GM21447 (cell line): ENCODE results near the gene IL13RA1.
"Not testable (repeated sequence)": the region's sequence is repeated elsewhere in the genome, so short reads cannot be mapped to it uniquely, and the experiment has no call there.

Experiments used
- ATAC-seq: cut with Tn5 transposase; IDR thresholded peaks from one replicate; pipeline ENCODE4 v1.9.1; 2021; ENCODE audit not compliant: unreplicated experiment

The IL13RA1 gene

DNA sequence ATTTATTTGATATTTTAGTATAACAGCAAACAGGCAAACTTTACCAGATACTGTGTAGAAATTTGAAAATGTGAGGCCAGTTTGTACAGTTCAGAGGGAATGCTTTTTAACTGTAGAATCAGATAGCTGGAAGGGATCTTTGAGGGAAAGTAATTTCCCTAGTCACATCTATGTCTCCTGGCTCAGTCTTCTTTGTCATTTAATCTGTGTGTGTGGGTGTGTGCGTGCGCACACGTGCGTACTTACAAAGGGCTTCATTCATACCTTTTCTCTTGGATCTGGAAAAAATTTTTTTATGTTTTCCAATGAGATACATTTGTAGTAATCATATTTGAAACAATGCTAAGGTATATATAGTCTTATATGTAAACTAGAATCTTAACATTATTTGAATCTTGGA lies 44.6 kb downstream of the IL13RA1 start:
- ATAC-seq = no peak

DNA sequence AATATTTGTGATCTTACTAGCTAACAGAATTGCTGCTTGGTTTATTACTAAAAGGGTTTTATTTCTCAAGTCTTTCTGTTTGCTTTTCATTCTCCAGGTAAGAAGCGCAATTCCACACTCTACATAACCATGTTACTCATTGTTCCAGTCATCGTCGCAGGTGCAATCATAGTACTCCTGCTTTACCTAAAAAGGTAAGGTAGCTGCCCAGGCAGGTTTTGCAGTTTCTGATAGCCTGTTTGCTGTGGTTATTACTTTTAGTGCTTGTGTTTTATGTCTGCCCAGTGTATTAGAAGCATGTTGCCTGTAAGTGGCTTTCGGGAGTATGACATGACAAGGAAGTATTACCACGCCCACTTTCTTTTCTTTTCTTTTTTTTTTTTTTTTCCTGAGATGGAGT lies 46.4 kb downstream of the IL13RA1 start:
- ATAC-seq = no peak

DNA sequence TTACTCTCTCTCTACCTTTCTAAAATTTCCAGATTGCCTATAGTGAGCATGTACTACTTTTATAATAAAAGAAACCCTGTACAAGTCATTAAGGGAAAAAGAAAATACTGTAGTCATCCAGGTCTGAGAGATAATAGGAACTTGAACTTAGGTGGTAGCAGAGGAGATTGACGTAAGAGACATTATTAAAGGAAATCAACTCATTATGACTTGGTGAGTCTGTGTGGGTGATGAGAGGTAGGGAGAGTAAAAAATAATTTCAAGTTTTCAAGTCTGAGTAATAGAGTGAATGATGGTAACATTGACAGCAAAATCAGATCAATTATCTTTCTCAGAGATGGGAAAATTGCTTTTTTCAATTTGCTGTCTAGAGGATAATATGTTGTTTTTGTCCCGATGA lies 52.2 kb downstream of the IL13RA1 start:
- ATAC-seq = no peak

DNA sequence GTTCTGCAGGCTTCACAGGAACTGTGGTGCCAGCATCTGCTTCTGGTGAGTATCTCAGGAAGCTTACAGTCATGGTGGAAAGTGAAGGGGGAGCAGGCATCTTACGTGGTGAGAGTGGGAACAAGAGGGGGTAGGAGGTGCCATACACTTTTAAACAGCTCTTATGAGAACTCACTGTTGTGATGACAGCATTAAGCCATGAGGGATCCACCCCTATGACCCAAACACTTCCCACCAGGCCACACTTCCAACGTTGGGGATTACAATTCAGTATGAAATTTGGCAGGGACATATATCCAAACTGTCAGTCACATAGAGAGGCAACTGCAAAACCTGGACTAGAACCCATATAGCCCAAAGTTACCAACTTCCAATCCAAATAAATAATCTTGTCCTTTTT lies 53.1 kb downstream of the IL13RA1 start:
- no peak for ATAC-seq

DNA sequence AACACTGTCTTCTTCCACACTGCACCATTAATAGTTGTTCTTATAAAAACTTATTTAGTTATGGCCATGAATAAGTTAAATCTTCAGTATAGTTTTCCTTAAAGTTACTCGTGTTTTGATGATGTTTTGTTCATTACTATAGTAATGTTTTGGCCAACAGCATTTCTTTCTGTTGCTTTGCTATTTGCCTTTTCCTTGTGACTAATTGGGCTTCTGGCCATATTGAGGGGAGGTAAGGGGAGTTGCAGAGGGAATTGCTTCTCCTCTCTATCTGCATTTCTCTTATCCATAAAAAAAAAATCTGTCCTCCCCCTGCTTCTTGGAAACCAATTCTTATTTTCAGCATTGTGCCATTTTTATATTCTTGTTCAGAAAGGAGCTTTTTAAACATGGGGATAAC lies 53.5 kb downstream of the IL13RA1 start:
- no peak for ATAC-seq

DNA sequence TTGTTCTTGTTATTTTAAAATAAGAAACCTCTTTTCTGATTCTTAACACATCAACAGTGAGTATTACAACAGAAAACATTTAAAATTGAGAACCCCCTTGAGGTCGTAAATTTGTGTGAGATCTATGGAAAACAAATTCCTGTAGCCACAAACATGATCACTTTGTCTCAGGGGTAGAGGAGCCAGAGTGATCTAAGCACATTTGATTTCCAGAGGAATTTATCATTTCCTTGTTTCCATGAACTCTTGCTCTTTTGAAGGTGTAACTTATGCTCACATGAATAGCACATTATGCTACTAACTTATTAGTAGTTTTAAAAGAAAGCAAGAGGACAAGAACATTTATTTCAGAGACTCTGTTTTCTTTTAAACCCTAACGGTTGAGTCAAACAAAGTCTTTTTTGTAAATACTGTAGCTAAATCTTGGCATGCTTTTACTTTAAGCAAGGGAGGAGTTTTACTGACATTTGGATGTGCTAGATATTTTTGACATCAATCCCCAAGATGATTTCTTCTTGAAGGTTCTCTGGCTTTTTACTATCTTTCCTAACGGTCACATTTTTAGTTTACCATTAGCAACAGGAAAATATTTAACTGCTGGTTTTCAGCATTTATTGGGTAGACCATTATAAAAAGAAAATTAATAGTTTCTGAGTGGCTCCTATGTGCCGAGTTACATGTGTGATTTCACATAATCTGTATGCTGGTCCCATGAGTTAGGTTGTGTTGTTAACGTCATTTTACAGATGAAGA lies 68.3 kb downstream of the IL13RA1 start:
- ATAC-seq = no peak

DNA sequence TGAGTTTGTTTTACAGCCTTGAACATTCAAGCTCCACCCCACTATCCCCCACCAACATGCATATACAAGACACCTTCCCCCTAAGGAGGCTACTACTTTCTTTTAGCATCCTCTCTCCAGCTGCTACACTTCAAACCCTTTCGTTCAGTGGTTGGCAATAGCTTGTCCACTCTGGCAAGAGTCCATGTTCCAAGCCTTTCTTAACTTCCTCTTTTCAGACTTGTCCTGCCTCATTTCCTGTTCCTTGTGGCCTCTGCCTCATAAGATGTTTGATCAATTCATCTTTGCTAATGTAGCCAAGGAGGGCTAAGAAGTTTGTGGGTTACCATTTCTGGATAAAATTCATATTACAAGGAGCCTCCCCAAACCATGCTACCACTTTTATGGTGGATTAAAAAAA lies 75.5 kb downstream of the IL13RA1 start:
- no peak for ATAC-seq

DNA sequence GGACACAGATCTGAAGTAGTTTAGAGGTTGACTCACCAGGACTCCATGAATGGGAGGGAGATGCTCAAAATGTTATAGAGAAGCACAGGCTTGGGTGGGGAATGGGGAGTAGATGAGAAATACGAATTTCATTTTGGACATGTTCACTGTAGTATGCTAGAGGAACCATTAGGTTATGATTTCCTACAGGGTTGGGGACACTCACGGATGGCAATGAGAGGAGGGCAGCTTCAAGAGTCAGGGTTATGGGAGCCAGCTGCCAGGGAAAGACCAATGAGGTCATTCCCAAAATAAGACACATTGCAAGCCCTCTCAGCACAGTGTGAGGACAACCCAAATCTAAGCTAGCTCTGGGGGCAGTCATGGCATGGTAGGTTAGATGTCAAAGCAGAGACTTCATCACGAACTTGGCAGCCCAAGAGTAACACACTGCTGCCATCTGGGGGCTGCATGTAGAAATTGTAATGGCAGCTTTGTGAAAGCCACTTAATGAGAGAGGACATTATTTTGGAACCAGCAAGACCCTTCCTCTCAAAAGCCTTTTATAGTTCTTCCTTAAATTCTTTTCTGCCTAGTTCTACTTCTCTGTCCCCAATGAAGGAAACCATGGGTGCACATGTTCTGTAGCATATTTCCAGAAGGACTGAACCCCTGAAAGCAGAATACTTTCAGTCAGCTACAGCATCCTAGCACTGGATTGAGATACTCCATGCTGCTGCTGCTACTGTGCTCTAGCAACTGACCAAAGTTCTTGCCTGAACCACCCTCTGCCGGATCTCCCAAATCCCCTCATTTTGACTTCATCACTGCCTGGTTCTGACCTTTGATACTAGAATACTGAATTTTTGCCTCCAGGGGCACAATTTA lies 80.0 kb downstream of the IL13RA1 start:
- no peak for ATAC-seq

DNA sequence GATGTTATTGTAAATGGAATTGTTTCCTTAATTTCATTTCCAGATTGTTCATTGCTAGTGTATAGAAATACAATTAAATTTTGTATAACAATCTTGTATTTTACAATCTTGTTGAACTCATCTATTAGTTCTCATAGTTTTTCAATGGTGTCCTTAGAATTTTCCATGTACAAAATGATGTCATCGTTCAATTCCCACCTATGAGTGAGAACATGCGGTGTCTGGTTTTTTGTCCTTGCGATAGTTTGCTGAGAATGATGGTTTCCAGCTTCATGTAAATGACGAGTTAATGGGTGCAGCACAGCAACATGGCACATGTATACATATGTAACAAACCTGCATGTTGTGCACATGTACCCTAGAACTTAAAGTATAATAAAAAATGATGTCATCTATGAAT lies 89.9 kb downstream of the IL13RA1 start:
- ATAC-seq = not testable (repeated sequence)

DNA sequence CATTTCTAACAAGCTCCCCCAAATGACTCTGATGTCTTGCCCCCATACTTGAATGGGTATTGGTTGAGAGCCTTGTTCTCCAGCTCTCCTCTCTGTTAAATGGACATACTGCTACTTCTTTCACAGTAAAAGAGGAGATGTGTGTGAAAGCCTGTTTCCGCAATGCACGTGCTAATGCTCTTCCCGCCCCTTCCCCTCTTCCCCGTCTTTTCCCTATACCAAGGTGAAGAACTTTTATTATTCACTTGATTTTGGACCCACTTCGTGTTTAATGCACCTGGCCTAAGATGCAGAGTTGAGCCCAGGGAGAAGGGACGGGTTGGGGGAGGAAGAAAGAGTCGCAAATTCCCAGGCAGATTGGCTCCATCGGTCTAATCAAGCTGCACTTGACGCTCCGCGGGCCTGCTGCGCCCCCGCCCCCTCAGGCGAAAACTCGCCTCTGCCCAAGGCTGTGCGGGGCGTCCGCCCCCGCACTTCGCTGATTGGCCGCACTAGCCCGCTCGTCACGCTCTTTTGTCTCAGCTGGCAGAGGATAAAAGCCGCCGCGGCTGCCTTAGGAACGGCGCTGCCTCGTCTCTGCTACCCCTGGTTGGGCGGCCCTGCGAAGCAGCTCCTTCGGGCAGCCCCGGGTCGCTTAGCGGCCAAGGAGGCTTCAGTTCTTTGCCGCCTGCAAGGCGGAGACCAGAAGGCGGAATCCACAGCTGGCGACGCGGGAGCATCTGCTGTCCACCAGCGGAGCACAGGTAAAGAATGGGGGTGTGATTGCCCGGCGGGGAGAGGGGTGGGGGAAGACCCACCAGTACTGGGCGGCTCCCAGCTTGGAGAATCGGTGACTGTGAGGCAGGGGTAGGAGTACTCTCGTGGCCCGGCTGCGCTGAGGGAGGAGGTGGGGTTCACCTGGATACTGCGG lies 96.1 kb downstream of the IL13RA1 start, which contains the start of gene ZCCHC12:
TSS of gene ZCCHC12 (plus strand) at position 562 of the 910 bp plus-strand sequence. CDS start 1,421 bp downstream, outside the sequence.
- no peak for ATAC-seq

DNA sequence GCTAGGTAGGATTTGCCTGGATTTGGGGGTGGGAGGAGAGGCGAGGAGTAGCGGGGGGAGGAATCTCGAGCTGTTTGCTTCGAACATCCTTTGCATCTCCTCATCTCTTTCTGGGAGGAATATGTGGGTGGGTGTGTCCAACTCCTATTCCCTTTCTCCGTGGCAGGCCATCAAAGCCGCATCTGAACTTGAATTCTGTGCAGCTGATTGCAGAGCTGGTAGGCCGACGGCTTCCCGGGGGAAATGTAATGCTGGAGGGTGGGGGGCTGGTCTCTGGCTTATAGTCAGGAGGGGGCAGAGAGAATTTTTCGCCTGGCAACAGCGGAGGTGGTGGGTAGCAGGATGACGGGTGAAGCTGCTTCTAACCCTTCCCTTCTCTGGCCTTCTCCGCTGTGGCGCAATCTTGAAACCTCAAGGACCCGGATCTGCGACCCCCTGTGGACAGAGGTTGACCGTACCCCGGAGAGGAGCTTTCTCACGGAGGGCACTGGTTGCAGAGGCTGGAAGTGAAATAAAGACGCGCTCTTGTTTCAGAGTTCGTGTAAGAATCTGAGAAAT lies 96.8 kb downstream of the IL13RA1 start:
- ATAC-seq = no peak

DNA sequence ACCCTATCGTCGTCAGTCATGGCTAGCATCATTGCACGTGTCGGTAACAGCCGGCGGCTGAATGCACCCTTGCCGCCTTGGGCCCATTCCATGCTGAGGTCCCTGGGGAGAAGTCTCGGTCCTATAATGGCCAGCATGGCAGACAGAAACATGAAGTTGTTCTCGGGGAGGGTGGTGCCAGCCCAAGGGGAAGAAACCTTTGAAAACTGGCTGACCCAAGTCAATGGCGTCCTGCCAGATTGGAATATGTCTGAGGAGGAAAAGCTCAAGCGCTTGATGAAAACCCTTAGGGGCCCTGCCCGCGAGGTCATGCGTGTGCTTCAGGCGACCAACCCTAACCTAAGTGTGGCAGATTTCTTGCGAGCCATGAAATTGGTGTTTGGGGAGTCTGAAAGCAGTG lies 97.8 kb downstream of the IL13RA1 start:
- ATAC-seq = no peak

DNA sequence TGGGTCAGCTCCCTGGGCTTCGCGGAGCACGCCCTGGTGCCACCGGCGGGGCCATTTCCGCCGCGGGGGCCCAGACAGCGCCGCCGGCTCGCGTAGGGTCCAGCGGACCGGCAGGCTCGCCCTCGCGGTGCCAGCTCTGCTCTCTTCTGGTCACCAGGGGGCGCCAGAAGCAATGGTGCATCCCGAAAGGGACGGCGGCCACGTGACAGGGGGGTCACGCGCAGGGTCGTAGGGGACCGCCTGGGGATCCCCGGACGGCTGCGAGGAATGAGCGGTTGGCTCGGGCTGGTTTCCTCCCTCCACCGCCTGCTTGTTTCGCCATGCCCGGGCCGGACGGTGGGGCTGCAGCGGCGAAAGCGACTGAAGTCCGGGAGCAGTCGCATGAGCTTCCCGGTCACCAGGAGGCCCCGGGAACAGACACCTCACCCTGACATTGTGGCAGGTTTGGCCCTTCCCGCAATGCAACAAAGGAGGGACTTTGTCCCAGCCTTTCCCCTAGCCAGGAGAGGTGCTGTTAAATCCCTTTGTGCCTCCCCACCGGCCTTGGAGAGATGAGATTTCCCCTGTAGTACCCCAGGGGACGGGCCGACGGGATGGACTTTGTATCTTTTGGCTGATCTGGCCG lies 112.0 kb downstream of the IL13RA1 start:
- peak; percentile 57 for ATAC-seq
